ENCODE data around the gene GADD45A.

GRCh38 chr1:67664048-67664447 is 21.0 kb upstream of the GADD45A start:
- TF ChIP-seq CTCF (IDR thresholded peaks at IDR 0.05 in 4 of 5, conservative IDR thresholded peaks at IDR 0.05 in 1 of 5) (no peak), POLR2A (IDR thresholded peaks at IDR 0.05) (no peak)
